ENCODE measurements around the gene GTF2F2.
"Not testable (repeated sequence)": the region's sequence is repeated elsewhere in the genome, so short reads cannot be mapped to it uniquely, and the experiment has no call there.

GTF2F2 gene

DNA sequence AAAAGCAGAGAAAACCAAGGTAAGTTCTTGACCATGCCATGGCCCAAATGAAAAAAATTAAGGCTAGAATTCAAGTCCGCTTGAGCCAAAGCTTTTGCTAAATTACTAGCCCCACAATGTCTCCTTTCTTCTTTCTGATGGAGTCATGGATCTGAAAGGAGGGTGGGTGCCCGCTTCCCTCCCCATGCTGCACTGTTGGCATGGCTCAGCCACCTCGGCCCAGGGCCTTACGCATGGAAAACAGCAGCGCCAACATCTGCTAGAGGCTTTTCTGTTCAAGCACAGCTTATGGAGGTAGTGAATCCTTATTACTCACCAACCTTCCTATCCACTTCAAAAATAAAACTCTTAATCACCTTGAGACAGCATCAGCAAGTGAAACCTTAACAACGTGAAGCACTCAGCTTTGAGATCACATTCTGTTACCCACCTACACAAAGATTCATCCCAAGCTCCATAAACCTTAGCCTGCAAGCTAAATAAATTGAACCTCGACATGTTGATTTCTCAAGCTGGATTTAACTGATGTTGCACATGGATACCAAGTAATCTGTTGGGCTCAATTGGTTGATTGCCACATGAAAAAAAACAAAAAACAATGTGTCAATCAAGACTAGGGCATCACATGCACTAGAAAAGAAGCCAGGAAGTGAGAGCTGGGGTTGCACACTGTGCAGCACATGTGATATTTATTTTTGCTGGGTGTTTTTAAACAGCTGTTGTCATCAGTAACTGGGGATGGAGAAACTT is 177.3 kb downstream of the GTF2F2 start:
- H3K14ac ChIP-seq (ENCODE audit: low read length) = no peak overlapping the region
- H3K36me3 ChIP-seq (replicated peaks in 1 of 2; ENCODE audit: control insufficient read depth in 2 of 2, insufficient read depth in 2 of 2, low read length in 2 of 2) = peaks cover 0 to 1% of the 10 kb centered on the region in 2 donors
- H3K27me3 ChIP-seq (ENCODE audit: control insufficient read depth in 3 of 3, insufficient read depth in 3 of 3, low read depth in 1 of 3, low read length in 3 of 3) = no peaks in the 10 kb centered on the region
- no peak overlapping the region for H2BK120ac ChIP-seq (ENCODE audit: low read depth, low read length)
- H3K9ac ChIP-seq (ENCODE audit: low read depth, low read length, poor library complexity) = no peak overlapping the region
- no peak overlapping the region for H2AFZ ChIP-seq (ENCODE audit: low read length)
- no peak overlapping the region for H3K23ac ChIP-seq (ENCODE audit: low read depth, low read length, poor library complexity)
- no peaks in the 10 kb centered on the region for H3K9me3 ChIP-seq (replicated peaks in 1 of 2; ENCODE audit: control insufficient read depth in 2 of 2, insufficient read depth in 1 of 2, low read depth in 1 of 2, low read length in 2 of 2)
- H2BK15ac ChIP-seq (ENCODE audit: low read length) = no peak overlapping the region
- no peaks in the 10 kb centered on the region for H3K79me1 ChIP-seq (ENCODE audit: low read depth, low read length)
- no peak overlapping the region for H2BK12ac ChIP-seq (ENCODE audit: low read length)
- H3K4me3 ChIP-seq (ENCODE audit: low read length in 2 of 2) = no peak overlapping the region
- H2AK5ac ChIP-seq (ENCODE audit: low read depth, low read length) = no peak overlapping the region
- no peak for DNase-seq (ENCODE audit: low spot score)
- H3K4me1 ChIP-seq (ENCODE audit: control insufficient read depth in 2 of 2, insufficient read depth in 1 of 2, low read depth in 1 of 2, low read length in 2 of 2) = peaks cover 1 to 3% of the 10 kb centered on the region in 2 donors
- no peak overlapping the region for H4K91ac ChIP-seq (ENCODE audit: low read depth, low read length, poor library complexity)
- H3K4me2 ChIP-seq (ENCODE audit: insufficient read depth, low read length, poor library complexity, severe bottlenecking) = no peak overlapping the region
- H2BK5ac ChIP-seq (ENCODE audit: low read length) = no peak overlapping the region
- no peak overlapping the region for H3K4ac ChIP-seq (ENCODE audit: low read length)
- H3K27ac ChIP-seq (replicated peaks; ENCODE audit: low read length) = no peak overlapping the region
- no peak overlapping the region for H3K18ac ChIP-seq (ENCODE audit: low read length)
- H4K8ac ChIP-seq (ENCODE audit: low read depth, low read length) = no peak overlapping the region
- no CpG with 5 or more reads among the region's 7 CpGs for WGBS, 2 donors (ENCODE audit: extremely low coverage in 2 of 2, insufficient read length in 2 of 2, insufficient replicate concordance in 1 of 2)

DNA sequence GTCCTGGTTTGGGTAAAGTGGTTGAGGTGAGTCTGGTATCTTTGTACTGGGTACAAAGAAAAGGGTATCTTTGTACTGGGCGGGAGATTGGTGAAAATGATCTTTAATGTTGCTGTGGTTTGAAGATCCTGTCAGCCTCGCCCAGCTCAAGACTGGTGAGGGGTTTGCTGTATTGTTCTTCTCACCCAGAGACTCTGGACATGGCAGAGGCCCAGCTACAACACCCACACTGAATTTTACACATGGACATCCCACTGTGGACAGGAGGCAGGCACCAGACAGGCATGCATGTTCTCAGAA is 177.8 kb downstream of the GTF2F2 start:
- no peak overlapping the region for H3K18ac ChIP-seq (ENCODE audit: low read length)
- no peak overlapping the region for H3K4ac ChIP-seq (ENCODE audit: low read length)
- H2AFZ ChIP-seq (ENCODE audit: low read length) = no peak overlapping the region
- H3K14ac ChIP-seq (ENCODE audit: low read length) = no peak overlapping the region
- peaks cover 1 to 4% of the 10 kb centered on the region in 2 donors for H3K4me1 ChIP-seq (ENCODE audit: control insufficient read depth in 2 of 2, insufficient read depth in 1 of 2, low read depth in 1 of 2, low read length in 2 of 2)
- H3K36me3 ChIP-seq (replicated peaks in 1 of 2; ENCODE audit: control insufficient read depth in 2 of 2, insufficient read depth in 2 of 2, low read length in 2 of 2) = peaks cover 0 to 1% of the 10 kb centered on the region in 2 donors
- no peak for DNase-seq (ENCODE audit: low spot score)
- no peak overlapping the region for H3K9ac ChIP-seq (ENCODE audit: low read depth, low read length, poor library complexity)
- no peak overlapping the region for H3K23ac ChIP-seq (ENCODE audit: low read depth, low read length, poor library complexity)
- H3K9me3 ChIP-seq (replicated peaks in 1 of 2; ENCODE audit: control insufficient read depth in 2 of 2, insufficient read depth in 1 of 2, low read depth in 1 of 2, low read length in 2 of 2) = no peaks in the 10 kb centered on the region
- H4K8ac ChIP-seq (ENCODE audit: low read depth, low read length) = no peak overlapping the region
- no peak overlapping the region for H2BK120ac ChIP-seq (ENCODE audit: low read depth, low read length)
- no peak overlapping the region for H2BK12ac ChIP-seq (ENCODE audit: low read length)
- H3K4me2 ChIP-seq (ENCODE audit: insufficient read depth, low read length, poor library complexity, severe bottlenecking) = no peak overlapping the region
- H3K79me1 ChIP-seq (ENCODE audit: low read depth, low read length) = no peaks in the 10 kb centered on the region
- no peak overlapping the region for H2AK5ac ChIP-seq (ENCODE audit: low read depth, low read length)
- no peak overlapping the region for H2BK5ac ChIP-seq (ENCODE audit: low read length)
- H3K4me3 ChIP-seq (ENCODE audit: low read length in 2 of 2) = no peak overlapping the region
- WGBS, 2 donors (ENCODE audit: extremely low coverage in 2 of 2, insufficient read length in 2 of 2, insufficient replicate concordance in 1 of 2) = no CpG with 5 or more reads among the region's 2 CpGs
- no peak overlapping the region for H3K27ac ChIP-seq (replicated peaks; ENCODE audit: low read length)
- H3K27me3 ChIP-seq (ENCODE audit: control insufficient read depth in 3 of 3, insufficient read depth in 3 of 3, low read depth in 1 of 3, low read length in 3 of 3) = no peaks in the 10 kb centered on the region
- no peak overlapping the region for H2BK15ac ChIP-seq (ENCODE audit: low read length)
- no peak overlapping the region for H4K91ac ChIP-seq (ENCODE audit: low read depth, low read length, poor library complexity)

DNA sequence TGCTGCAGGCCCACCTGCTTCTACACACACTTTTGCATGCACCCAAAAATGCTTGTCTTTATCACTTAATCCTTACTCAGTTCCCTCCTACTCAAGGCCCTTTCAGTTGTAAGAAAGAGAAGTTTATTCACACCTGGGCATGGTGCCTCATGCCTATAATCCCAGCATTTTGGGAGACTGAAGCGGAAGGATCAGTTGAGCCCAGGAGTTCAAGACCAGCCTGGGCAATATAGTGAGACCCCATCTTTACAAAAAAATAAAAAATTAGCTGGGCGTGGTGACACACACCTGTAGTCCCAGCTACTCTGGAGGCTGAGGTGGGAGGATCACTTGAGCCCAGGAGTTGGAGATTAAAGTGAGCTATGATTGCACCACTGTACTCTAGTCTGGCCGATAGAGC is 178.2 kb downstream of the GTF2F2 start:
- no CpG with 5 or more reads among the region's 3 CpGs for WGBS, 2 donors (ENCODE audit: extremely low coverage in 2 of 2, insufficient read length in 2 of 2, insufficient replicate concordance in 1 of 2)
- DNase-seq (ENCODE audit: low spot score); H4K8ac ChIP-seq (ENCODE audit: low read depth, low read length); H2BK12ac ChIP-seq (ENCODE audit: low read length); H2AFZ ChIP-seq (ENCODE audit: low read length); H3K27me3 ChIP-seq (ENCODE audit: control insufficient read depth in 3 of 3, insufficient read depth in 3 of 3, low read depth in 1 of 3, low read length in 3 of 3); H3K9ac ChIP-seq (ENCODE audit: low read depth, low read length, poor library complexity); H3K14ac ChIP-seq (ENCODE audit: low read length); H3K9me3 ChIP-seq (replicated peaks in 1 of 2; ENCODE audit: control insufficient read depth in 2 of 2, insufficient read depth in 1 of 2, low read depth in 1 of 2, low read length in 2 of 2); H3K27ac ChIP-seq (replicated peaks; ENCODE audit: low read length); H2BK15ac ChIP-seq (ENCODE audit: low read length); H3K4me2 ChIP-seq (ENCODE audit: insufficient read depth, low read length, poor library complexity, severe bottlenecking); H2BK5ac ChIP-seq (ENCODE audit: low read length); H3K4me1 ChIP-seq (ENCODE audit: control insufficient read depth in 2 of 2, insufficient read depth in 1 of 2, low read depth in 1 of 2, low read length in 2 of 2); H3K36me3 ChIP-seq (replicated peaks in 1 of 2; ENCODE audit: control insufficient read depth in 2 of 2, insufficient read depth in 2 of 2, low read length in 2 of 2); H3K18ac ChIP-seq (ENCODE audit: low read length); H3K23ac ChIP-seq (ENCODE audit: low read depth, low read length, poor library complexity); H2AK5ac ChIP-seq (ENCODE audit: low read depth, low read length); H3K4ac ChIP-seq (ENCODE audit: low read length); H2BK120ac ChIP-seq (ENCODE audit: low read depth, low read length); H4K91ac ChIP-seq (ENCODE audit: low read depth, low read length, poor library complexity); H3K4me3 ChIP-seq (ENCODE audit: low read length in 2 of 2); H3K79me1 ChIP-seq (ENCODE audit: low read depth, low read length): not testable (repeated sequence)

DNA sequence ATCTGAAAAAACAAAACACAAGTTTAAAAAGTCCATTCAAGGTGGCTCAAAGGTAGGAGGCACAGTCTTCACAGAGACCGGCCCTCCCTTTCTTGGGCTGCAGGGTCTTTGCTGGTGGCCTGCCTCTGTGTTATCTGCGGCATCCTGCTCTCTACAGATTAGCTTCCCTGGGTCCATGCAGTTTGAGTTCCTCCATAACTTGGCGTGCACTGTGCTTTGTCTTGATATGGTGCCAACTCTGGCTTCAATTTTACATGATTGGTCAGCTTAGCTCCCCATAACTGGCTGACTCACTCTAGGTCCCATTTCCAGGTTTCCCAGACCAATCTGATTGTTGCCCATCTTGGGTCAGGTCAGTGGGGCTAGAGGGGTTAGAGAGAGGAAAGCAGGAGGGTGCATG is 178.9 kb downstream of the GTF2F2 start:
- Histone ChIP-seq H2BK12ac (ENCODE audit: low read length) (no peak overlapping the region), H4K91ac (ENCODE audit: low read depth, low read length, poor library complexity) (no peak overlapping the region), H3K18ac (ENCODE audit: low read length) (no peak overlapping the region), H3K4me1 (ENCODE audit: control insufficient read depth in 2 of 2, insufficient read depth in 1 of 2, low read depth in 1 of 2, low read length in 2 of 2) (peaks cover 1 to 4% of the 10 kb centered on the region in 2 donors), H2BK5ac (ENCODE audit: low read length) (no peak overlapping the region), H3K9me3 (replicated peaks in 1 of 2; ENCODE audit: control insufficient read depth in 2 of 2, insufficient read depth in 1 of 2, low read depth in 1 of 2, low read length in 2 of 2) (no peaks in the 10 kb centered on the region), H4K8ac (ENCODE audit: low read depth, low read length) (no peak overlapping the region), H3K4ac (ENCODE audit: low read length) (no peak overlapping the region), H2BK120ac (ENCODE audit: low read depth, low read length) (no peak overlapping the region), H3K14ac (ENCODE audit: low read length) (no peak overlapping the region), H3K4me2 (ENCODE audit: insufficient read depth, low read length, poor library complexity, severe bottlenecking) (no peak overlapping the region), H2BK15ac (ENCODE audit: low read length) (no peak overlapping the region), H3K9ac (ENCODE audit: low read depth, low read length, poor library complexity) (no peak overlapping the region), H2AK5ac (ENCODE audit: low read depth, low read length) (no peak overlapping the region), H3K23ac (ENCODE audit: low read depth, low read length, poor library complexity) (no peak overlapping the region), H3K79me1 (ENCODE audit: low read depth, low read length) (no peaks in the 10 kb centered on the region), H3K27ac (replicated peaks; ENCODE audit: low read length) (no peak overlapping the region), H3K36me3 (replicated peaks in 1 of 2; ENCODE audit: control insufficient read depth in 2 of 2, insufficient read depth in 2 of 2, low read length in 2 of 2) (peaks cover 0 to 1% of the 10 kb centered on the region in 2 donors), H2AFZ (ENCODE audit: low read length) (no peak overlapping the region), H3K27me3 (ENCODE audit: control insufficient read depth in 3 of 3, insufficient read depth in 3 of 3, low read depth in 1 of 3, low read length in 3 of 3) (no peaks in the 10 kb centered on the region), H3K4me3 (ENCODE audit: low read length in 2 of 2) (no peak overlapping the region)
- no peak for DNase-seq (ENCODE audit: low spot score)
- WGBS, 2 donors (ENCODE audit: extremely low coverage in 2 of 2, insufficient read length in 2 of 2, insufficient replicate concordance in 1 of 2) = no CpG with 5 or more reads among the region's 3 CpGs
